Stimulated activated CD8-positive, alpha-beta memory T cell treated with anti-CD3 and anti-CD28 coated beads, Interleukin-15, amount 100 ng/mL, for 48 hours (primary cell): ENCODE results near the gene ZNF384.
A peak's percentile ranks its signal among the peaks of the same experiment; 100 is the strongest.

Experiments
- DNase-seq, 2 donors: peaks; one replicate each; pipeline ENCODE4 v3.0.0-alpha.2; 2020; ENCODE audit warnings: low read depth in 2 of 2

Gene ZNF384

GRCh38 chr12:6653987-6654386, 35.2 kb downstream of the ZNF384 start:
- no peak for DNase-seq

GRCh38 chr12:6653342-6653741, 35.8 kb downstream of the ZNF384 start:
- no peak for DNase-seq

GRCh38 chr12:6652391-6652790, 36.8 kb downstream of the ZNF384 start:
- no peak for DNase-seq

GRCh38 chr12:6650832-6651231, 38.3 kb downstream of the ZNF384 start:
- DNase-seq, result no peak

GRCh38 chr12:6647083-6647604, 42.0 kb downstream of the ZNF384 start, which contains the start of gene ACRBP:
Gene ACRBP (minus strand): TSS chr12:6647432. CDS start chr12:6647366, 66 bp downstream.
- no peak for DNase-seq

GRCh38 chr12:6646276-6647082, 42.7 kb downstream of the ZNF384 start:
- no peak for DNase-seq

GRCh38 chr12:6644903-6645302, 44.3 kb downstream of the ZNF384 start:
- DNase-seq, result no peak

GRCh38 chr12:6644257-6644596, 44.9 kb downstream of the ZNF384 start:
- no peak for DNase-seq

- DNase-seq, result no peak
Observed at GRCh38 chr12:6643569-6644256, 45.5 kb downstream of the ZNF384 start.

- no peak for DNase-seq
Observed at GRCh38 chr12:6641131-6641530, 48.0 kb downstream of the ZNF384 start.

GRCh38 chr12:6640497-6640896, 48.7 kb downstream of the ZNF384 start:
- no peak for DNase-seq

- no peak for DNase-seq
Observed at GRCh38 chr12:6639151-6639801, 49.9 kb downstream of the ZNF384 start.

- no peak for DNase-seq
Observed at GRCh38 chr12:6638305-6638704, 50.9 kb downstream of the ZNF384 start.

GRCh38 chr12:6635856-6636531, 53.2 kb downstream of the ZNF384 start, which contains the start of gene LPAR5:
Gene LPAR5 (minus strand): TSS chr12:6635959. CDS start chr12:6621248, 14,711 bp downstream.
- DNase-seq, result peak in 1 of 2 donors; percentile 36

GRCh38 chr12:6635375-6635855, 53.8 kb downstream of the ZNF384 start:
- DNase-seq, result peak; percentile 66 to 67

GRCh38 chr12:6632026-6632983, 56.9 kb downstream of the ZNF384 start:
- DNase-seq, result peak in 1 of 2 donors; percentile 31

GRCh38 chr12:6631549-6631961, 57.6 kb downstream of the ZNF384 start:
- DNase-seq, result no peak

GRCh38 chr12:6630736-6631135, 58.4 kb downstream of the ZNF384 start:
- DNase-seq, result no peak

- no peak for DNase-seq
Observed at GRCh38 chr12:6627616-6628015, 61.6 kb downstream of the ZNF384 start.

- no peak for DNase-seq
Observed at GRCh38 chr12:6626654-6627283, 62.4 kb downstream of the ZNF384 start.
